Spleen (tissue), 7 donors: Measurements from ENCODE around the gene RNF14.

Experiments used
- POLR2A ChIP-seq, 3 donors: fragments of 450-650 bp; IDR thresholded peaks; one replicate each; pipeline ENCODE4 v1.5.1; 2017; ENCODE audit warnings: antibody characterized with exemption in 3 of 3, mild to moderate bottlenecking in 1 of 3
- POLR2AphosphoS5 ChIP-seq, 3 donors: sonication (generic); formaldehyde crosslinking; IDR thresholded peaks; one replicate each; pipeline ENCODE4 v1.5.1; 2017; ENCODE audit warnings: antibody characterized with exemption in 3 of 3
- TF ChIP-seq, protein P1 (sequence below), 11 experiments: fragments of 200-600 bp in 7 of 11; fragments of 450-650 bp in 4 of 11; sonication (generic) in 4 of 11; IDR thresholded peaks in 8 of 11; conservative IDR thresholded peaks in 3 of 11; 1 replicate in 7 of 11; 2 replicates in 4 of 11; pipeline versions ENCODE4 v1.4.0 to v1.8.0; 2016 to 2021; ENCODE audit warnings: antibody characterized with exemption in 11 of 11, inconsistent platforms in 4 of 11, mild to moderate bottlenecking in 1 of 11
- donor health status: DM: no; HTN: no; CAD: no; lungs with moderate emphysema.
- donor health status: DM: no; HTN: no; CAD: no.
- donor health status: DM: no; HTN: no; CAD: no.

DNA sequence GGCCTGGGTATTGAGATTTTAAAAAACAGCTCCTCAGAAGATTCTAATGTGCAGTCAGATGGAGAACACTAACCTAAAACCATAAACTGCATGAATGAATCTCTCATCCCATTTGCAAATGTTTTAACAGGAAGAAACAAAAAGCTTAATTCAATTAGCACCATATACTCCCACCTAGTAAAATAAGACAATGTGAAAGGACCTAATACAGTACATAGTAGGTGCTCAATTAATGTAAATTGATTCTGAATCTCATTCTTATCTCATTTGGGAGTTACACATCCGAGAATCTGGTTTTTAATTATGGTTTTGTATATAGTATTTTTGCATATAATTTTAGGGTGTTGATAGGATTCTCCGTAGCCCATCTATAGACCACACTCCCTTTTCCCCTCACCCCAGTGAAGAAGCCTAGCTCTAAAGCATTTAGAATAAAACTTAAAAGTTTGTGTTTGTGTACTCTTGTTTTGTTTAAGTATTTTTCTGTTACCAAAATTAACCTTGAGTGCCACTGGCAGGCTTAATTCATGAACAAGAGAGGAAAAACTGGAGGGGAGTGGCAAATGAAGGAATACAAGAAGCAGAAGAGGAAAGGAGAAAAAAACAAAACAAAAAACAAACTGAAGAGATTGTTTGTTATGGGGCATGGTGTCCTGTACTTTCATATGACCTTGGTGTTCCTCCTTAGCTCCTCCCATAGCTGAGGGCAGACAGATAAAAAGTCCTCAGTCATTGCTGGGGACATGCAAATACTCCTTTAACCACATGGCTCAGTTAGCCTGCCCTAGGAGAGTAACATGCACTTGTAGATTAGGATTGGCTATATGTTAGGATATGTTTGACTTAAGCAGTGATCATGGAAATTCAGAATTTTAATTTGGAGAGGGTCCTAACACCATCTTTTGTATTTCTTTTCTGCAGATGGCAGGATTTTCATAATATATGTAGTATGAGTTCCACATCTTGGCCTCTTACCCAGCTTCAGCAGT, 1.2 kb downstream of the RNF14 start:
- TF ChIP-seq, protein P1, sequence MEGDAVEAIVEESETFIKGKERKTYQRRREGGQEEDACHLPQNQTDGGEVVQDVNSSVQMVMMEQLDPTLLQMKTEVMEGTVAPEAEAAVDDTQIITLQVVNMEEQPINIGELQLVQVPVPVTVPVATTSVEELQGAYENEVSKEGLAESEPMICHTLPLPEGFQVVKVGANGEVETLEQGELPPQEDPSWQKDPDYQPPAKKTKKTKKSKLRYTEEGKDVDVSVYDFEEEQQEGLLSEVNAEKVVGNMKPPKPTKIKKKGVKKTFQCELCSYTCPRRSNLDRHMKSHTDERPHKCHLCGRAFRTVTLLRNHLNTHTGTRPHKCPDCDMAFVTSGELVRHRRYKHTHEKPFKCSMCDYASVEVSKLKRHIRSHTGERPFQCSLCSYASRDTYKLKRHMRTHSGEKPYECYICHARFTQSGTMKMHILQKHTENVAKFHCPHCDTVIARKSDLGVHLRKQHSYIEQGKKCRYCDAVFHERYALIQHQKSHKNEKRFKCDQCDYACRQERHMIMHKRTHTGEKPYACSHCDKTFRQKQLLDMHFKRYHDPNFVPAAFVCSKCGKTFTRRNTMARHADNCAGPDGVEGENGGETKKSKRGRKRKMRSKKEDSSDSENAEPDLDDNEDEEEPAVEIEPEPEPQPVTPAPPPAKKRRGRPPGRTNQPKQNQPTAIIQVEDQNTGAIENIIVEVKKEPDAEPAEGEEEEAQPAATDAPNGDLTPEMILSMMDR (IDR thresholded peaks at IDR 0.05 in 8 of 11, conservative IDR thresholded peaks at IDR 0.05 in 3 of 11) = peak in 1 of 11 experiments; percentile 8
- no peak for TF ChIP-seq POLR2AphosphoS5 (IDR thresholded peaks at IDR 0.05)
- TF ChIP-seq POLR2A (IDR thresholded peaks at IDR 0.05) = no peak
